Astrocyte of the cerebellum (primary cell): ENCODE measurements around the gene PPM1A.

Experiments
- DNase-seq: peaks from one replicate; pipeline ENCODE4 v3.0.0-alpha.2; 2011; ENCODE audit warnings: low read depth
- H3K4me3 ChIP-seq: 2 replicates; pipeline ENCODE4 v1.5.1; 2011; ENCODE audit warnings: mild to moderate bottlenecking, low read depth, low read length, moderate library complexity
- CTCF ChIP-seq: IDR thresholded peaks from 2 replicates; pipeline ENCODE4 v1.5.1; 2012; ENCODE audit warnings: low read length, low read depth, moderate library complexity, mild to moderate bottlenecking; ENCODE audit errors: missing control alignments
- in situ Hi-C: cut with HindIII; loops from 2 replicates; pipeline ENCODE4 v1.10.0; 2017; ENCODE audit warnings: low sequenced_read_pairs

Gene PPM1A

GRCh38 chr14:60274448-60274847, 25.4 kb downstream of the PPM1A start:
- in situ Hi-C loops: no loop called here
- no peak overlapping the region for H3K4me3 ChIP-seq
- no peak for DNase-seq
- no peak for TF ChIP-seq CTCF

DNA sequence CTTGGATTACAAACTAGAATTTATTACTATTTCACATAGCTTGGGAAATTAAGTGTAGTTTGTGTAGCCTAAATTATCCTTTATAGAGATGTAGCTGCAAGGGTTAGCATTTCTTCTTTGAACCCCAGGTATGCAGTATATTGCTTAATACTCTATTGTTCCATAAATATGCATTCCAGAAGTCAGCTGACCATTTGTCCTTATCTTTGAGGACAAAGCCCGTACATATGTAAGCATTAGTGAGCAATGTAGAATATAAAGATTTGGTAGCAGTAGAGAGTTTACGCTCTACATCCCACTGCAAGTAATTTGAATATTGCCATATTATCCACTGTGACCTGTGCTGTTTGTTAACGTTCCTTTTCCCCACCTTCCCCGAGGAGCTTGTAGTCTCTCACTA, 26.9 kb downstream of the PPM1A start:
- H3K4me3 ChIP-seq: no peak overlapping the region
- no peak for DNase-seq
- in situ Hi-C loops: no loop called here
- TF ChIP-seq CTCF: no peak

DNA sequence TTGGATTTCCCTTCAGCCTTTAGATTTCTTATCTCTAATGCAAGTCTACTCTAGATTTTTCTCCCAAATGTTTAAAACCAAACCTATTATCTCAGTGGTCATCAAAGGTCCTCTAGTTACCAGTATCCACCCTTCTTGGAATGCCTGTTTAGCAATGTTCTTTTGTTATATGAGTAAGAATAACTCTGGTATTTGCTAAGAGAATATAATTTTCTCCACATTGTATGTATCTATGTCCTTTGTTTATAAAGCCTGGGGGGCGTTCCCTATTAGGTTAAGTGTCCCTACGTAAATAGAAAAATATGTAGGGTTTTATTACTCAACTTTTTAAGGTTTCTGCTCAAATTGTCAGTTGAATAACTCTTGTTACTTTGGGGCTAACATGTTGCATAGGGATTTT, 27.3 kb downstream of the PPM1A start:
- H3K4me3 ChIP-seq: no peak overlapping the region
- DNase-seq: no peak
- TF ChIP-seq CTCF: no peak
- in situ Hi-C loops: no loop called here

DNA sequence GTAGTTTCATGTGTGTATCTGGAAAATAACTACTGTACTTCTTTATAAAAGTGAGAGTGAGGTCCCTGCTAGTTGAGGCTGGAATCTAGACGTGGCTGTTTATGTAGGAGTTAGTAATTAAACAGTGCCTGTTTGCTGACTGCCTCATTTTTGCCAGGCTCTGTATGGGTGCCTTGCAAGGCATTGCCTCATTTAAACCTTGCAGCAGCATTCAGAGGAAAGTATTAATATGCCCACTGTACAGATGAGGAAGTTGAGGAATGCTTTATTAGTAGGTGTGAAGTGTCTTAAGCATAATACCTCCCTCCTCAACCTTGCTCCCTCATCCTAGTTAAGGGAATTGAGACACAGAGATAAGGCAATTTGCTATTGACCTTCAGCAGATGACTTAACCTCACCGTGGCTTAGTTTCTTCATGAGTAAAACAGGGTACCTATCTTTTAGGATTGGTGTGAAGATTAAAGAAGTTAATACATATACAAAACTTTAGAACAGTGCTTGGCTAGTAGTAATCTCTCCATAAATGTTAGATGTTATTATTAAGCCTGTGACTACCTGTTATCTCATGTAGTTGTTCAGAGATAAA, 28.7 kb downstream of the PPM1A start:
- no peak for DNase-seq
- H3K4me3 ChIP-seq: no peak overlapping the region
- in situ Hi-C loops: no loop called here
- no peak for TF ChIP-seq CTCF

GRCh38 chr14:60278350-60278749, 29.3 kb downstream of the PPM1A start:
- TF ChIP-seq CTCF: no peak
- no peak for DNase-seq
- in situ Hi-C loops: no loop called here
- no peak overlapping the region for H3K4me3 ChIP-seq

DNA sequence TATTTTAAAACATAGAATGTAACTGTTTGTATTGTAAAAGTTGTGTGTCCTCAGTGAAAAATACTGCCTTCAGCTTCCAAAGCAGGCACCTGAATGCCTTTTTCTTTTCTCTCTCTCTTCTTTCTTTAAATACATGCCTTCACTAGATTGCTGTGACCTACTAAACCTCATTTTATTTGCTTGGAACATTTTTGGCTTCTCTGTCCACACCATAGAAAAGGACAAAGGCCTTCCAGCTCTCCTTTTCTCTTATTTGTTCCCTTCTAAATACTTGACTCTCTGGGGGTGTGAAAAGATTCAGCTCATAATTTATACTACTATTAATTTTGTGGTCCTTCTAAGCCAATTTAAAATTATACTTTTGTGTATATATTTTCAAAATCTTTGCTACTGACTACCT, 38.4 kb downstream of the PPM1A start:
- TF ChIP-seq CTCF: no peak
- no peak overlapping the region for H3K4me3 ChIP-seq
- in situ Hi-C loops: no loop called here
- no peak for DNase-seq

- in situ Hi-C loops: no loop called here
- H3K4me3 ChIP-seq: no peak overlapping the region
- no peak for DNase-seq
- TF ChIP-seq CTCF: no peak
Observed at GRCh38 chr14:60288279-60288678, 39.3 kb downstream of the PPM1A start.
